ENCODE results near the gene AGBL5.

AGBL5 gene, protein sequence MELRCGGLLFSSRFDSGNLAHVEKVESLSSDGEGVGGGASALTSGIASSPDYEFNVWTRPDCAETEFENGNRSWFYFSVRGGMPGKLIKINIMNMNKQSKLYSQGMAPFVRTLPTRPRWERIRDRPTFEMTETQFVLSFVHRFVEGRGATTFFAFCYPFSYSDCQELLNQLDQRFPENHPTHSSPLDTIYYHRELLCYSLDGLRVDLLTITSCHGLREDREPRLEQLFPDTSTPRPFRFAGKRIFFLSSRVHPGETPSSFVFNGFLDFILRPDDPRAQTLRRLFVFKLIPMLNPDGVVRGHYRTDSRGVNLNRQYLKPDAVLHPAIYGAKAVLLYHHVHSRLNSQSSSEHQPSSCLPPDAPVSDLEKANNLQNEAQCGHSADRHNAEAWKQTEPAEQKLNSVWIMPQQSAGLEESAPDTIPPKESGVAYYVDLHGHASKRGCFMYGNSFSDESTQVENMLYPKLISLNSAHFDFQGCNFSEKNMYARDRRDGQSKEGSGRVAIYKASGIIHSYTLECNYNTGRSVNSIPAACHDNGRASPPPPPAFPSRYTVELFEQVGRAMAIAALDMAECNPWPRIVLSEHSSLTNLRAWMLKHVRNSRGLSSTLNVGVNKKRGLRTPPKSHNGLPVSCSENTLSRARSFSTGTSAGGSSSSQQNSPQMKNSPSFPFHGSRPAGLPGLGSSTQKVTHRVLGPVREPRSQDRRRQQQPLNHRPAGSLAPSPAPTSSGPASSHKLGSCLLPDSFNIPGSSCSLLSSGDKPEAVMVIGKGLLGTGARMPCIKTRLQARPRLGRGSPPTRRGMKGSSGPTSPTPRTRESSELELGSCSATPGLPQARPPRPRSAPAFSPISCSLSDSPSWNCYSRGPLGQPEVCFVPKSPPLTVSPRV

DNA sequence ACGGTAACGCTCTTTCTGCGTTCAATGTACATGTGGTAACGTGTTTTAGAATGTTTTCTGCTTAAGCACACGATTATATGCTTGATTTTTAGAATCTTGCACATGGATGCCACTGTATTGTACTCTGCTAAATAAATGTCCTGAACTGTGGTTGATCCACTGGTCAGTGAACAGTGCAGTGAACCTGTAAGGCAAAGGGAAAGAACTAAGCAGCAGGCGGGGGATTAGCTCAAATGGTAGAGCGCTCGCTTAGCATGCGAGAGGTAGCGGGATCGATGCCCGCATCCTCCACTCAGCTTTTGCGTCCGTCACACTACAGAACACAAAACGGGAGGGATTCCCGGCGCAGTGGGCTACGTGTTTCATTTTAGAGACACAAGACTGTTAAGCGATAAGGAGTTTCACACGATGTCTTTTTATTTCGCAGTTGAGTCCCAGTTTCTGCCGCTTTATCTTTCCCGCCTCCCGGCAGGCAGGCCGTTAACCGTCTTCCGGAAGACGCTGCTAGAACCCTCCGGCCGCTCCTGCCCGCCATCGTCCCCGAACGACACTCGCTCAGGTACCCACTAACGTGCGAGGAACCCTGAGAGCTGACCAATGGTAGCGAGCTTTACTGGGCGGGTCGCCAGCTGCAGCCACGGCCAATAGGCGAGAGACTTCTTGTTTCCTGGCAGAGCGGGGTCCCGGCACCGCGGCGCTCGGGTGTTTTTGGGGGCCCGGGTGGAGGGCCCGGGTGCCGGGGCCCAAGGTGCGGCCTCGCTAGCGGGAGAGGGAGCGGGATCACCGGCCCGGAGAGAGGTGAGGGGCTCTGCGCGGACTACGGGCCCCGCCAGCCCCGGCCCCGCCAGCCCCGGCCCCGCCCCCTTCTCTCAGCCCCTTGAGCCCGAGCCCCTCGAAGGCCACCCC lies at the start of gene AGBL5:
TSS of gene AGBL5 (plus strand) at position 673 of the 906 bp plus-strand sequence. CDS start 1,291 bp downstream, outside the sequence.
- DNase-seq, result peak; percentile 93

DNA sequence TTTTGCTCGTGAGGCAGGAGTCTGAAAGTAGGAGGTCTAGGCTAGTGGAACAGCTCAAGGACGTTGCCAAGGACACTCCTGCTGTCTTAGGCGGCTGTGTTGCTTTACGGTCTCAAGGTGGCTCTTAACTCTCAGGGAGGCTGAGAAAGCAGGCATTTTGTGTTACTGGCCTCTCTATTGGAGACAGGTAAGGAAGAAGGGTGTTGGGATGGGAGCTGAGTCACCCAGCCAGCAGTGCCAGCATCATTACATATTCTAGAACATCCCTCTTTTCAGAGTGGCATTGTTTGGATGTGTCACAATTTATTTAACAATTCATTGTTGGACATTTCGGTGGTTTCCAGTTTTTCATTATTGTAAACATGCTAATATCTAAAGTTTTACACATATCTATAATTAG lies 49.5 kb upstream of the AGBL5 start:
- no peak for DNase-seq

DNA sequence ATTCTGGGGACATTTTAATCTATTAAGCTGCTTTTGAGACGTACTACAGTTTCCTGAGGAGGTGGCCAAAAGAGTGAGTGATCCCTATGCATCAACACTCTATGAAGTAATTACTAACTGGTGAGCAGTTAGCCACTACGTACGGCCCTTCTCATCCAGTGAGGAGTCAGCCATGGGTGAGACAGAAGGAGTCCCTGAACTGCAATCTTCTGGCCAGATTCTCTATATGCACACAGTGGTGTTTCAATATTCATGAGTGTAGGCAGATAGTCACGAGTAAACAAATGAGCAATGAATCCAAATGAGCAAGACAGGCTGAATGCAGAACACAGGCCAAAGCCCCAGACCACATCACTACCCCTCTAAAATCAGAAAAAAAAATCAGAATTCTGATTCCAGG lies 48.5 kb upstream of the AGBL5 start:
- DNase-seq, result no peak

DNA sequence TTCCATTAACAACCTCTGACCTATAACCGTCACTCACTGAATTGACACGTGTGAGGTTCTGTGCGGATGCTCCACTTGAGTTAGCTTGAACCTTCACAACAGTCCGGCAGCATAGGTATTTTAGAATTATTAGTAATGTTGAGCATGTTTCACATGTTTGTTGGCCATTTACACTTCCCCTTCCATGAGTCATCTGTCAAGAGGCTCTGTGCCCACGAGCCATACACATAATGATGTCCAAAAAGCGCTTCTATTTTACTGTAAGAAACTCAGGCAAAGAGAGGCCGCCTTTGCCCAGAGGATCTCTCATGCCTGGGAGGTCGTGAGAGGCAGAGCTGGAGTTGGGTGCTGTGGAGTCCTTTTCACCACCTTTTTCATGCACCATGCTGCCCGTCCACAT lies 47.6 kb upstream of the AGBL5 start:
- no peak for DNase-seq

DNA sequence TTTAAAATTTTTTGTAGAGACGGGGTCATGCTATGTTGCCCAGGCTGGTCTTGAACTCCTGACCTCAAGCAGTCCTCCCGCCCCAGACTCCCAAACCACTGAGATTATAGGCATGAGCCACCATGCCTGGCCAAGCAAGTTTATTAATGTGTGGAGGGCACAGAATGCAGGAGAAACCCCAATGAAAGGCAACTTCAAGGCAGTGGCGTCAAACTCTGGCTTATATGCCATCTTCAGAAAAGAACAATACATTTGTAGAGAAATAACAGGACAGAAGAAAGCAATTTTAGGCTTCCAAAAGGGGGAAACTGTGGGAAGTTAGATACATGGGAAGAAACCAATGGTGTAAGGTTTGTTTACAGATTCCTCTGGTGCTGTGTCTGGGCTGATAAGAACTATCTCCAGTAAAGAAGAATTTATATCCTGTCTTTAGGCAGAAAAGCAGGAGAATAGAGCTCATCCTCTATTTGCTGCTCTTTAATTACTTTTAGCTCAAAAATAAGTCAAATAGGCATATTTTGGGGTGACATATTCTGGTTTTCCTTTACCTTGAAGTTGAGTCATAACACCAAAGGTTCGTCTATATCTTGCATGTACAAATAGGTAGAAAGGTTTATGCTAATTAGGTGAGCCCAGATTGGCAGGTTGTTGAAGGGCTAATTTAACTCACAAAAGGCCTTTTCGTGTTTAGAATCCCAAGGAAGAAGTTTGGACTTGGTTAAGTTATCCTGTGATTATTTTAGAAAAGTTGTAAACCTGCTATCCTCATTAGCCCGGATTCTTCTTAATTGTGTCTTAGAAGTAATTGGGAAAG lies 44.7 kb upstream of the AGBL5 start:
- no peak for DNase-seq

DNA sequence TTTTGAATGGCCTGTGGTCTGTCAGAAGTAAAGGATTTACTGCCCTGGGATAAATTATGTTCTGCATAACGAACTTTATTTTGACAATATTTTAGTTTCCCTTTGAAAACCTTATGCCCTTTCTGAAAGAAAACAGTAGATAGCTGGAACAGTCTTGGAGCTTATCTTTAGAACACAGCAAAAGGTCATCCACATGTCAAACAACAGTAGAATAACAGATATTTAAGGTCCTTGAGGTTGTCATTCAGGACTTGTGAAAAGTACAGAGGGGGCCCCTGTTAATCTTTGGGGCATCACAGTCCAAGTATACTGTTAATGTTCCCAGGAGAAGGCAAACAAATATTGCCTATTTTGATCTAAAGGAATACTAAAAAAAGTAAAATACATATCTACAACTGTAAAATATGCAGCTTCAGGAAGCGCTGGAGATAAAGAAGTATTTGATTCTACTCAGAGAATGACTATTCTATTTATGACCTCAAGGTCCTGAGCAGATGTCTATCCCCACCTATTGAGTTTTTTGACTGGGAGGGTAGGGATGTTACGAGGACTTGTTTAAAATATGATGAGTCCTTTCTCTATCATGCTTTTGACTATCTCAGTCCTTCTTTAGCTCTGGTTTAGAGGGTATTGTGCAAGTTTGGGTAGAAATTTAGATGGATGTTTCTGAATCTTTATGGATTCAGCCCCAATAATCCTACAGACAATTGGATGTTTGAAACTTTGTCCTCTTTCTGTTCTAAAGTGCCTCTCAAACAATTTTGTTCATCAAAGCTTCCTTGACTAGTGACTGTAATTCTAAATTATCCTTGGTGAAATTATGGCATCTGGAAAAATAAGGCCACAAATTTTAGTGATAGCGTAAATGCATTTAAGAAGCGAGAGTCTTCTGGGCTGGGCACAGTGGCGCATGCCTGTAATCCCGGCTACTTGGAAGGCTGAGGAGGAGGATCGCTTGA lies 43.8 kb upstream of the AGBL5 start:
- DNase-seq, result no peak

DNA sequence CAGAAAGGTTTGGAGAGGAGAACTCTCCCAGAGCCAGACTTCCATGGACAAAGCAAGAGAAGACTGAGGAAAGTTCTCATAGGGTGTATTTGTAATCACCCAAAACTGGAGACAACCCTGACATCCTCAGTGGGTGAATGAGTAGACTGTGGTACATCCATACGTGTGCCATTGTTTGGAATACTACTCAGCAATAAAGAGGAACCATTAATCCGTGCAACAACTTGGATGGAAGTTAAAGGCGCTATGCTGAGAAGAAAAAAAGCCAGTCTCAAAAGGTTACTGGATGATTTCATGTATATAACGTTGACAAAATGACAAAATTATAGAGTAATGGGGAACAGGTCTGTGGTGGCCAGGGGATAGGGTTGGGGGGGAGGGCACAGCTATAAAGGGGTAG lies 42.8 kb upstream of the AGBL5 start:
- DNase-seq, result no peak

DNA sequence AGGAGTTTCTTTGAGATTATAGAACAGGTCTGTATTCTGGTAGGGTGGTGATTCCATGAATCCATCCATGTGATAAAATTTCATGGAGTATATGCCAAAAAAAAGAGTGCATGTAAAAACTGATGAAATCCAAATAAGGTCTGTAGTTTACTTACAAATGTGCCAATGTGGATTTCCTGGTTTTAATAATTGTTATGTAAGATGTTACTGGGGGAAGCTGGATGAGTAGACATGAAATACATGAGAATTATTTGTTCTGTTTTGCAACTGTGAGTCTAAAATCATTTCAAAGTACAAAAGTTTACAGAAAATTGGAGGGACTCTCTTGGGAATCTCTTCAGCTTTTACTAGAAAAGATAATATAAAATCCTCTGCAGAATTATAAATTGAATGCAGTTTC lies 42.4 kb upstream of the AGBL5 start:
- DNase-seq, result no peak

DNA sequence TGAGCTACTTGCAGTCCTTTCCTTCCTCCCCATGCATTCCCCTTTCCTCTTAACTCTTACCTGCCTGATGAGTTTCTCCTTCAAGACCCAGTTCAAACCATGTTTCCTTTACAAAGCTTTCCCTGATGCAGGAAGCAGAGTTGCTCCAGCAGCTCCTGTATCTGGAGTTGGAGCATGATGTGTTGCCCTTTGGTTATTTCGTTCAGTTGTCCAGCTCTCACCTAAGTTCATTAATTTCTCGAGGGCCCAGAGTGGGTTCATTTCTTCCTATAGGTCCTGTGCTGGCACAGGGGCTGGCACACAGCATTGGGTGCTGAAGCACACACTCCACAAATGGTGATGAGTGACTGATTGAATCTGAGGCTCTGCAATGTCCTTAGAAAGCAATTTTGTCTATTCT lies 41.8 kb upstream of the AGBL5 start:
- no peak for DNase-seq

DNA sequence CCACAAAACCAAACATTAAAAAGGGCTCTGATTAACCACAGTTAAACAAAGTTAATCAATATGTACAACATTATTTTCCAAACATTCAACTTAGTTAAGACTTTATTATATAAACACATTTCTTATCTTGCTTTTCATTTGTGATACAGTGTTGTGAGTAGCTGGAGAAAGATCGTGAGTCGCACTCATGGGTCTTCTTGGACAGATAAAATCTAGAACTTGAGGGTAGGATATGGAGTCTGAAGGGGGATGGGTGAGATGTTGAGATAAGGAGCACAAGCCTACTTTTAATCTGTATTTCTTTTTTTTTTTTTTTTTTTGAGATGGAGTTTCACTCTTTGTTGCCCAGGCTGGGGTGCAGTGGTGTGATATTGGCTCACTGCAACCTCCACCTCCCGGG lies 41.3 kb upstream of the AGBL5 start:
- no peak for DNase-seq

DNA sequence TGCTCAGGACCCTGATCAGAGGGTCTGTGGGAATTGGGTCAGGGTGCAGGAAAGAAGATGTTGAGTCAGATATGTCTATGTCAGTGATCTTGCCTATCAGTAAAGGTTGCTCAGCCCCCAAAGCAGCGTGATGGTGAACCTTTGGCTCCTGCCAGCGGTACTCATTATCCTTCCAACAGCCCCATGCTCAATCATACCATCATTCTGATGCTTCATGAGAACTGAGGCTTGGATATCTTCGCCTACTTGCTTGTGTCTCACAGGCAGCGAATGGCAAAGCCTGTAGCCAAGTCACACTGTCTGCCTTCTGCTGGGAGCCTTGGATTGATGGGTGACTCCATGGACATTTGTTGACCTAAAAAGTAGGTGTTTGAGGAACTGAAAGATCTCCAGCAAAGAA lies 37.7 kb upstream of the AGBL5 start:
- no peak for DNase-seq

DNA sequence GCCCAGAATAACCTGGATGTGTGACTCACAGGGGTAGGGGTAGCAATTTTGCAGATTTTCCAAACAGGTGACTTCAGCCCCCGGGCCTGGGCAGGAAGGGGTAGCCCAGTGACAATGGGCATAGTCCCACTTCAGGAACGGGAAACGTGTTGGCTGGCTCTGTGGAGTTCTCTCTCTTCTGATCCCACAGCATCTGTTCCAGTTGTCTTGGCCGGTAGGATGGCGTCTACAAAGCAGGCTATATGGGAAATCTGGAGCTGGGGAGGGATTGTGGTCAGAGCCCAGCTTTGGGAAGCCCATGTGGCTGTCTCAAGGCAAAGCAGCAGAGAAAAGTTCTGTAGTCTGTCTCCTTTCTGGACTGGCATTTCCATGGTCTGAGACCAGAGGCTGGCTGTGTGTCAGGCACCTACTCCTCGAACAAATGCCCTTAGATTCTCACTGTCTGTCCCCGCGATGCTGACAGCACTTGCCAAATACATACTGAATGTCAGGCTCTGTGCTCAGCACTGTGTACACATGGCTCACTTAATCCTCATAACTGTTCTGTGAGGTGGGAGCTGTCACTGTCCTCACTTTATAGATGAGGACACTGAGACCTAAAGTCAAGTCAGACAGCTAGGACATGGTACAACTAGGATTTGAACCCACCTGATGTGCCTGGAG lies 36.6 kb upstream of the AGBL5 start:
- DNase-seq, result no peak

DNA sequence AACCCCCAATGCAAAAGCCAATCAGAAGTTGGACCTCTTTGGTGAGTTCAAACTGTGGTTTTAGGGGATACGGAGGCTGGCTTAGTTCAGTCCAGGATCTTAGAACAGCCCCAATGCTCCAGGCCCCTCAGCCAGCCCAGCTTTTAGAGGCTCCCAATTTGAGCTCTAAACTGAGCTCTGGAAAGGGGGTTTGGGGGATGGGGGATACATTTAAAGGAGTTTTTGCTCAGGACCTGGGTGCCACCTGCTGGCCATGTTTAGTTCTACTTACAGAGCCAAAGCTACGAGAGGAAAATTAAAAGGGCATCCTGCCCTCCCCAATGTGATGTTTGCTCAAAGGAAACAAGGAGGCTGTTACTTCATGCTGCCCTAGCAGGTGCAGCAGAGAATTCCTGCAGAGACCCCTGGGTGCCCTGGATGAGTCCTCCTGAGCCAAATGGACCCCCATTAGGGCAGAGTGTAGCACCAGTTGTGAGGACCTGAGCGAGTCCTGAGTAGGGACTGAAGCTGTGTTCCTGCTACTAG lies 34.6 kb upstream of the AGBL5 start:
- peak; percentile 42 for DNase-seq

DNA sequence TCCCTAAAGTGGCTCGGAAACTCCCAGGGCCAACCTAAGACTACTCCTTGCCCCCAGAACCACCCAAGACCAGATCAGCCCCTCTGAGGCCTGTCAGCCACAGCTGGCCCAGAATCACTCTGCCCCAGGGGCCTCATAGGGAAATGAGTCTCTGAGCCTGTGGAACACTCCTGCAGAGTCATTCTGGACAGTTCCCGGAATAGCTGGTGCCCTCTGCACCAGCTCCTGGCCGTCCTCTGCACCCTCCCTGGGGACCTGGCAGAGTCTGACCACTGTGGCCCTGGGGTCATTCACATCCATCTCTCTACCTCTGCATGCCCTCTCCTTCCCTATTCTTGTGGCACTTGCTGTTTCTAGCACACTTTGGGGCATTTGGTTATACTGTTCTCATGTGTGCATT lies 33.3 kb upstream of the AGBL5 start:
- no peak for DNase-seq

DNA sequence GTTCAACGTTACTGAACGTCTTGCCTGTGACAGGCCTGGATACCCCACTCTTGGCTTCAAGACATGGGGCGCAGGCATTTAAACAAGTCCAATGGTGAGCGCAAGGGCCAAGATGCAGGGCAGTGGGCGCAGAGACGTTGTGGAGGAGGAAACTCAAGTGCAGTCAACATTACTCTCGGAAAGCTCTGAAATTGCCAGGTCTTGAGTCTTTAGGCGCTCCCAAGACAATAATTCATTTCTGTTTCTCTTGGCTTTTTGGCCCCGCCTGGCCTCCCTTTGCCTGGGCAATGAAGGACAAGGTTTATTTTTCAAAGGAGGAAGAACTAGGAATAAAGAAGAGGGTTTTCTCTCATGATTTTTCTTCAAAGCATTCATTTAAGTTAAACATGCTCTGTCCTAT lies 32.0 kb upstream of the AGBL5 start:
- DNase-seq, result no peak

DNA sequence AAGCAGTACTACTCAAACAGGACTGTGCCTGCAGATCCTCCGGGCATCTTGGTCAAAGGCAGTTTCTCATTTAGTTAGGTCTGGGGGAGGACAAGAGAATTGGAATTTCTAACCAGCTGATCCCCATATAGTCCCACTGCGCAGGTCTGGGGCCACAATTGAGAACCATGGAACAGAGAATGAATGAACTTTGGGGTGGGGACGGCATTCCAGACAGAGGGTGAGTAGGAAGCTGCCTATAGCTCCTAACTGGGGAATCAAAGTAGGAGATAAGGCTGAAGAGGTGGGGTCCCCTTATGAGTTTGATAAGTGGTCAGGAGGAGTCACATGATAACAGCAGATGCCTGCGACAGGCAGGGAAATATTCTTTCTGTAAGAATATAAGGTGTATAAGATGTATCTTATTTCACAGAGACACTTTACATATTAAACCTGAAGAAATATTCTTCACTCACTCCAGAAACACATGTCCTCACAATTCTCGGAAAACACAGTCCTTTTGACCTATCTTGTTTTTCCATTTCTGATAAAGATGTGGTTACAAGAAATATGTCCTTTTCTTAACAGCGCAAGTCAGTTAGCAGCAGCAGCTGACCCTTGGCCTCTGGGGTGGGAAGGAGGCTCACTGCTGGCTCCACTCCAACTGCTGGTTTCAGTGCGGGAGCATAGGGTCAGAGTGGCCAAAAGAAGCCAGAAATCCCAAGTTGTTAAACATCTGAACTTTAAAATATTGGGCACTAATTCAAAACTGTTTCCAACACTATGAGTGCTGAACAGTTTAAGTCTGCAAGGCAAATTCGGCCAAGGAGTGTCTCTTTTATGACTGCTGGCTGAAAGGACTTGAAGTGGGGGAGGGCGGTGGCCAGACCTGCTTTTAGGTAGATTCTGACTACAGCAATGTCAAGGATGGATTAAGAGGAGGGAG lies 31.3 kb upstream of the AGBL5 start:
- DNase-seq, result no peak

DNA sequence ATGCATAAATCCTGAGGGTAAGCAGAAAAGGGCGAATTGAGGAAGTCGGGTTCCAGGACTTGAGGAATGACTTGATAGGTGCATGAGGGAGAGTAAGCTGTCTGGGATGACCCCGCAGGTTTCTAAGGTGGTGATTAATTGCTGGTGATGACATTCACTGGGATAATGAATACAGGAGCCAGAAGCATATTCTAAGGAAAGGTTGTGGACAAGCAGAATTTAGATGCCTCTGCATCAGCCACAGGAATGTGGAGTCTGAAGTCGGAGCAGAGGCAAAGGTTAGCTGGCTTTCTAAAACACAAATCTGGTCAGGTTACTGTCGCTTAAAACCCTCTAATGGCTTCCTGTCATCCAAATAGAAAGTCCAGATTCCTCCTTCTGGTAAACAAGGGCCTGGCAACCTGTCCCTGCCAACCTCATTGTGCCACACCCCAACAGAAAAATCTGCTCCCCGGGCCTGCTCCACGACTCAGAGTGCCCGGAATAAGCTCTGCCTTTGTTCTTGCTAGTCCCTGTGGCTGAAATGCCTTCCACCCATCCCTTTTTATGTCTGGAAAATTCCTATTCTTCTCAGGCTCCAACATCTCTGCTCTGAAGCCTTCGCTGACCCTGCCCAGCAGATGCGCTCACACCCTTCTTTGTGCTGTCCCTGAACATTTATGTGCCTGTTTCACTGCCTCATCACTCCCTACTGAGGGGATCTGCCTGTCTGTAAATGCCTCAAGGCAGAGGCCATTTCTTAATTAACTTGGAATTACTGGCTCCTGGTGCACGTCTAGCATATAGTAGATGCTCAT lies 30.0 kb upstream of the AGBL5 start:
- no peak for DNase-seq

DNA sequence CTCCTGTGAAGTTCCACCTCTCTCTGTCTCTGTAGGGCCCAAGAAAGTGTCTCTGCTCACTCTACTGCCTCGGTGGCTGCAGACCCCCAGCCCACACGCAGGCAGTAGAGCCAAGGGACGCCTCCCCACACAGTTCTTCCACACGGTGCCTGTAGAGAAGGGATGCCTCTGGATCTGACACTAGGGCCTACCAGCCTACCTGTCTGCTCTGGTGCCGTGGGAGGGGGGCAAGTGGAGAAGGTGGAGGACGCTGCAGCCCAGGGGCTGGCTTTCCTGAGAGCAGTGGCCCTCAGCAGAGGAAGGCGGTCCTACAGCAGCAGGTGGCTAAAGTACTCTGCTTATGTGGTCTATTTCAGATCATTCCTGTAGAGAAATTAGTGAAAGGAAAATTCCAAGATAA lies 27.7 kb upstream of the AGBL5 start:
- DNase-seq, result no peak

All from stimulated activated CD4-positive, alpha-beta T cell treated with anti-CD3 and anti-CD28 coated beads, Interleukin-12 subunit alpha, Interleukin-12 subunit beta, amount 100 ng/mL, for 4 hours (primary cell).